GM21723 (cell line): ENCODE measurements around the gene SLC34A3.
A peak's percentile ranks its signal among the peaks of the same experiment; 100 is the strongest.
"Not testable (repeated sequence)": the region's sequence is repeated elsewhere in the genome, so short reads cannot be mapped to it uniquely, and the experiment has no call there.

ENCODE experiments used
- ATAC-seq: cut with Tn5 transposase; IDR thresholded peaks from one replicate; pipeline ENCODE4 v1.9.1; 2021; ENCODE audit warnings: mild to moderate bottlenecking, moderate library complexity; ENCODE audit not compliant: unreplicated experiment

The SLC34A3 gene

GRCh38 chr9:137228968-137229896, 1.5 kb upstream of the SLC34A3 start:
- no peak for ATAC-seq

DNA sequence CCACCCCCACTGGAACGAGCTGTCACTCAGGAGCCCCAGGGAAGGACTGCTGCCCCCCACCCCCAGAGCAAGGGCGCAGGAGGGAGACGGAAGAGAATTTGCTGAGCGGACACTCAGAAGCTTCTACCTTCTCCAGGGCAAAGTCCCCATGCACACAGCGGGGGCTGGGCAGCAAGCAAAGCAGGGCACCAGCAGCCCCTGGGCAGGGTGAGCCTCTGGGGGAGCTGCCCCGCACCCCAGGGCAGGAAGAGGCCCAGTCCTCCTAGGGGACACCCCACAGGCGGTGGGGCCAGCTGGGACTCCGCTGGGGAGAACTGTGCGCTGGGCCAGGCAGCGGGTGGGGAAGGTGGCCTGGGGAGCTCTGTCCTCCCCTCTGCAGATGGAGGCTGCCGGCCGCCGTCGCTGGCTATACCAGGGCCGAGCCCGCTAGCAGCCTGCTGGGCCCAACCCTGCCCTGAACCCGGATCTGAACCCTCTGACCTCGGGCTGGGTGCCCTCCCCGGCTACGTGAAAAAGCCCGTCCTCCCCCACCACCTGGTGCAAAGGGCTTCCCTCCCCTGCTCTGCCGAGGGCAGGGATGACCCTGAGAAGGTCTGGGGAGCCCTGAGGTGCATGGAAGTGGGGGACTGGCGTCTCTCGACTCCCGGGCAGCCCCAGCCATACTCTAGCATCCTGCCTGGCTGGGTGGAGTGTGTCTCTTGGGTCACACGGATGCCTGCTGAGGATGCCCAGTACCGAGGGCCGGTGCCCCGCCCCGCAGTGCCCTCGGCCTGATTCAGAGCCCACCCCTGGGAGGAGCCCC, 597 bp upstream of the SLC34A3 start:
- ATAC-seq = no peak

GRCh38 chr9:137231372-137232039, 805 bp downstream of the SLC34A3 start:
- ATAC-seq = no peak

DNA sequence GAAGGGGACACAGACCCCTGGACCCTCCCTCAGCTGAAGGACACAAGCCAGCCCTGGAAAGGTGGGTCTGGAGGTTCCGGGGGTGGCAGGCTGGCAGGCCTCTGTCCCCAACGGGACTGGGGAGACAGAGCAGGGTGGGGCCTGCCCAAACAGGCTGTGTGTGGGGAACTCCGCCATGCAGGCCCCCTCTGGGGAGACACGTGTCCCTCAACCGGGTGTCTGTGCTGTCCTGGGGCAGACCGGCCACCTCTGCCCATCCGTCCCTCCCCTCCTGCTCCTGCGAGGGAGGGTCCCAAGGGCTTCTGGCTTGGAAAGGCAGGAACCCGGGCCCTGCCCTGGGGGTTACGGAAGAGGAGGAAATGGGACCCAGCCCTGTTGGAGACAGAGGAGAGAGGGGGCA, 1.4 kb downstream of the SLC34A3 start:
- no peak for ATAC-seq

GRCh38 chr9:137232510-137232909, 1.8 kb downstream of the SLC34A3 start:
- no peak for ATAC-seq

- no peak for ATAC-seq
Observed at GRCh38 chr9:137233143-137233980, 2.7 kb downstream of the SLC34A3 start.

- no peak for ATAC-seq
Observed at GRCh38 chr9:137234055-137234697, 3.5 kb downstream of the SLC34A3 start.

DNA sequence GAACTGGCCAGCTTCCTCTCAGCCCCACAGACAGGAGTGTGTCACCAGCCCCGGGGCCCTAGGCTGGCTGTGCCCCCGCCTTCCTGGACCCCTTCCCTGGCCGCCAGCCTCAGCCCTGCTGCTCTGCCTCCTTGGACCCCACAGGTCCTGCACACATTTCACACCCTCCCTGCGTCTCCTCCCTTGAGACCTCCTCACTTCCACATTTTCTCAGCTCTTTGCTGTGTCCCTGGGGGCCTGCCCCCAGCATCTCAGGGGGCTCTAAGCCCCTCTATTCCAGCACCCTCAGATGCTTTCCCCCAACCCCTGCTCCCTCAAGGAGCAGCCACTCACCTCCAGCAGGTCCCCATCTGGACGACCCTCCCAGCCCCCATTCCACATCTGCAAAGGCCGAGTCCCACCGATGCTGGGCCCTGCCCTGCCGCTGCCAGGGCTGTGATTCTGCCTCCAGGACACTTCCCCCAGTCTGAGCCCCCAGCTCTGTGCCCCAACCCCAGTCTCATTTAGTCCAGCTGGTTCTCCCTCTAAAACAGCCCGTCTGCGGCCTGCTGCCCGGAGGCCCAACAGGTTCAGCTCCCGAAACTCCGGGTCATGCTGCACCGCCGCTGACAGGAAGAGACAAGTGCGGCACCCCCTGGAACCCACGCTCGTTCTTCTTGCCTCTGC, 4.2 kb downstream of the SLC34A3 start:
- ATAC-seq = no peak

GRCh38 chr9:137235424-137236237, 4.9 kb downstream of the SLC34A3 start:
- ATAC-seq = no peak

DNA sequence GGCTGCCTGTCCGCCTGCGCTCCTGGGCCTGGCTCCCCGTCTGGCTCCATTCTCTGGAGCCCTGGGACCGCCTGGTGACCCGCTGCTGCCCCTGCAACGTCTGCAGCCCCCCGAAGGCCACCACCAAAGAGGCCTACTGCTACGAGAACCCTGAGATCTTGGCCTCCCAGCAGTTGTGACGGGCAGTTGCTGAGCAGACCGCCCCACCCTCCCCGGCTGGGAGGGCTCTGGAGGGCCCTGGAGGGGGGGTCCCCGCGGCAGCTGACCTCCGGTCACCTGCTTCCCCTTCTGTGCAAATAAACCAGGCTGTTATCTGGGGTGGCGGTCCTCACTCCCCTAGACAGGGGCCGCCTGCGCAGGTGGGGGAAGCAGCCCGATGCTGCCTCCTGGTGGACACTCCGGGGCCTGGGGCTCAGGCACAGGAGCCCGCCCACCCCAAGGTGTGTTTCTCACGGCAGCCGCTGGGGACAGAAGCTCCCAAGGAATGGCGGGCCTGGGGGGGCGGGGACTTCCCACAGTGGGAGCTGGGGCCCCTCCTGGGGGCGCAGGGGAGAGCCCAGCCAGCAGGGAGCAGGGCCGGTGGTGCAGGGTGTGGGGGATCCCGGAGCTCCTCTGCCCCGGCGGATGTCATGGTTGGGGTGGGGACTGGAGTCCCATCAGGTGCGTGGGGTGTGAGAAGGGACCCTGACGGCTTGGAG, 5.7 kb downstream of the SLC34A3 start:
- ATAC-seq = no peak

- no peak for ATAC-seq
Observed at GRCh38 chr9:137236936-137237421, 6.3 kb downstream of the SLC34A3 start.

DNA sequence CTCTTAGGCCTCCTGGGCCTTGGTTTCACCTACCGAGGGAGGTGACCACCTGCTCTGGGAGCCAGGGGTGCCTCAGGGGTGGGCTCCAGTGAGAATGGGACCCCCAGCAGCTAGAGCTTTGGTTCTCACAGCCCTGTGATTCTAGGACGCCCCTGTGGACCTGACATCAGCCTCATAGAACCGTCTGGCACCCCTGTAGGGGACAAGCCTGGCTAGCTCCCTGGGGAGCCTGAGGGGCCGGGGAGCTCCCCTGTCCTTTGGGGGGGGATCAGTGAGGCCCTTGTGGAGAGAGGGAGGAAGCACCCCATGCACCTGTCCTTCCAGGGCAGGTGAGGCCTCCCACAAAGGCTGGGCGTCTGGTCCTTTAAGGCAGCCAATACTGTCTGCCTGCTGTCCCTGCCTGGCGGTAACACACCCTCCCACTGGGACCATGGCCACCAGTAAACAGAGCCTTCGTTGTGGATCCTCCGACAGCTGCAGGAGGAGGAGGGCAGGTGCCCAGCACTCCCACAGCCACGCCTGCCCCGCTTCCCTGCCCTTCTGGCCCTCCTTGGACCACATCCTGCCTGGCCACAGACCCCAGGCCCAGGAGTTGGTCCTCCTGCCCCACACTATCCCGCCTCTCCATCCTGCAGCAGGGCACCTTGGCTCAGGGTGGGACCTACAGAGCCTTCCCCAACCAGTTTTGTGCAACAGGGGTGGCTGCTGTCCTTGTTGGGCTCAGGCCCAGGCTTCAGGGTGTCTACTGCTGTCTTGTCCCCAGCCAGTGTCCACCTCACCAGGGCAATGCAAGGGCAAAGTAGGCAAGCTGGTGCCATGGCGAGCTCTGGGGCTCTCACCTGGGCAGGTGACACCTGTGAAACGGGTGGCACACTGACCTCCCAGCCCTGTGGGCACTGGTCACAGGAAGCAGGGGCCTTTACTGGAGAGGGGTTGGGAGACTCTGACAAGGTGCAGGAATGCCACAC, 7.3 kb downstream of the SLC34A3 start:
- ATAC-seq = no peak

DNA sequence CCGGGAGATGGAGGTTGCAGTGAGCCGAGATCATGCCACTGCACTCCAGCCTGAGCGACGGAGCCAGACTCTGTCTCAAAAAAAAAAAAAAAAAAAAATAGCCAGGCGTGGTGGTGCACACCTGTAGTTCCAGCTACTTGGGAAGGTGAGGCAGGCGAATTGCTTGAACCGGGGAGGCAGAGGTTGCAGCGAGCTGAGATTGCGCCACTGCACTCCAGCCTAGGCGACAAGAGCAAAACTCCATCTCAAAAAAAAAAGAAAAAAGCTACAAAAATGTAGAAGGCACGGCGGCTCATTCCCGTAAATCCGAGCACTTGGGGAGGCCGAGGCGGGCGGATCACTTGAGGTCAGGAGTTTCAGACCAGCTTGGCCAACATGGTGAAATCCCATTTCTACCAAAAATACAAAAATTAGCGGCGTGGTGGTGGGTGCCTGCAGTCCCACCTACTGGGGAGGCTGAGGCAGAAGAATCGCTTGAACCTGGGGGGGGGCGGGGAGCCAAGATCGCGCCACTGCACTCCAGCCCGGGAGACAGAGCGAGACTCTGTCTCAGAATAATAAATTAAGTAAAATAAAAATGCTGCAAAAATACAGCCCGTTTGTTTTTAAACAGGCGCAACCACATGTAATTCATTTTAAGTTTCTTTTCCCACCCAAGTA, 9.0 kb downstream of the SLC34A3 start:
- not testable (repeated sequence) for ATAC-seq

DNA sequence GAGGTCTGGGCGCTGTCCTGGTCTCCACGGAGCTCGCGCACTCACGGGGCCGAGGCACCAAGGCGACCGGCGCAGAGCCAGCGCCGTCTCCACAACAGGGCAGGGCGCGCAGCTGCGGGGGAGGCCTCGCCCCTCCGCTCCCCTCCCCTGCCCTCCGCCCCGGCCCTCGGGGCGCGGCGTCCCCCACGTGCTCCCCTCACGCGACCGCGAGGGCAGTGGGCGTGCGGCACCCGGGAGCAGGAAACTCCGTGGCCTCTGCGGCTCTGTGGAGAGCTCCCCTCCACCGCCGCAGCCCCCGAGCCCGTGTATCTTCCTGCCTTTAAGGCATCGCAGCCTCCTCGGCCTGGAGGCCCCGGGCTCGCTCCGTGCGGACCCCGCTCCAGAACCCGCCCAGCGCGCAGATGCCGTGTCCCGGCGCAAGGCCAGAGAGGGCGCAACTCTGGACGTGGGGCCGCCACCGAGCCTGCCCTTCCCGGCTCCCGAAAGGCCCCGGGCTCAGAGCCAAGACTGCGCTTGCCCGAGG, 9.7 kb downstream of the SLC34A3 start:
- ATAC-seq = peak; percentile 22

- peak; percentile 71 for ATAC-seq
Observed at GRCh38 chr9:137240841-137241489, 10.3 kb downstream of the SLC34A3 start, which contains the start of gene TUBB4B. Gene TUBB4B (plus strand): TSS chr9:137241287. CDS start chr9:137241361, 74 bp downstream.
